Neuron (in vitro differentiated cells): ENCODE data around the gene MTCL3.
A peak's percentile ranks its signal among the peaks of the same experiment; 100 is the strongest.

Experiments
- H2AFZ ChIP-seq: one replicate; pipeline ENCODE4 v1.6.1; 2013; ENCODE audit warnings: low read depth, mild to moderate bottlenecking, inconsistent platforms, low read length, moderate library complexity
- H3K27me3 ChIP-seq: one replicate; pipeline ENCODE4 v1.6.1; 2013; ENCODE audit warnings: low read length; ENCODE audit not compliant: insufficient read depth
- H3K36me3 ChIP-seq: one replicate; pipeline ENCODE4 v1.6.1; 2013; ENCODE audit warnings: low read length; ENCODE audit not compliant: insufficient read depth
- H3K4me1 ChIP-seq: one replicate; pipeline ENCODE4 v1.6.1; 2013; ENCODE audit warnings: low read length; ENCODE audit not compliant: insufficient read depth
- H3K4me3 ChIP-seq: 2 replicates; pipeline ENCODE4 v1.5.1; 2013; ENCODE audit warnings: mild to moderate bottlenecking, low read length, moderate library complexity
- H3K9me3 ChIP-seq: one replicate; pipeline ENCODE4 v1.6.1; 2013; ENCODE audit warnings: low read length

Gene MTCL3

GRCh38 chr6:127533011-127533410 is 13.9 kb upstream of the MTCL3 start:
- Histone ChIP-seq H3K27me3 (no peaks in the 10 kb centered on the region), H3K36me3 (no peaks in the 10 kb centered on the region), H3K4me1 (no peaks in the 10 kb centered on the region), H3K9me3 (no peaks in the 10 kb centered on the region), H2AFZ (no peak overlapping the region), H3K4me3 (no peak overlapping the region)

- no peak overlapping the region for H3K4me3 ChIP-seq
- no peak overlapping the region for H2AFZ ChIP-seq
- peaks cover 6% of the 10 kb centered on the region for H3K4me1 ChIP-seq
- no peaks in the 10 kb centered on the region for H3K27me3 ChIP-seq
- no peaks in the 10 kb centered on the region for H3K36me3 ChIP-seq
- no peaks in the 10 kb centered on the region for H3K9me3 ChIP-seq
Measured at GRCh38 chr6:127522714-127523113, 3.6 kb upstream of the MTCL3 start.

- no peaks in the 10 kb centered on the region for H3K9me3 ChIP-seq
- H3K27me3 ChIP-seq = no peaks in the 10 kb centered on the region
- peak overlapping the region; percentile 88 for H3K4me3 ChIP-seq
Measured at GRCh38 chr6:127520066-127520465, 931 bp upstream of the MTCL3 start.

GRCh38 chr6:127519469-127519785 is 292 bp upstream of the MTCL3 start:
- Histone ChIP-seq H2AFZ (peak overlapping the region; percentile 27), H3K4me3 (peak overlapping the region; percentile 88), H3K27me3 (no peaks in the 10 kb centered on the region), H3K9me3 (peaks cover 2% of the 10 kb centered on the region), H3K36me3 (peaks cover 13% of the 10 kb centered on the region), H3K4me1 (peaks cover 19% of the 10 kb centered on the region)

More at GRCh38 chr6:127520066-127520465, 931 bp upstream of the MTCL3 start:
- Histone ChIP-seq H2AFZ (peak overlapping the region; percentile 27), H3K4me1 (peaks cover 13% of the 10 kb centered on the region), H3K36me3 (peaks cover 7% of the 10 kb centered on the region)

- Histone ChIP-seq H3K4me3 (peak overlapping the region; percentile 88), H3K27me3 (no peaks in the 10 kb centered on the region), H3K9me3 (peaks cover 2% of the 10 kb centered on the region)
Measured at GRCh38 chr6:127518191-127518709, 885 bp downstream of the MTCL3 start.

GRCh38 chr6:127517693-127518092 is 1.4 kb downstream of the MTCL3 start:
- Histone ChIP-seq H3K36me3 (peaks cover 30% of the 10 kb centered on the region), H3K4me1 (peaks cover 25% of the 10 kb centered on the region), H3K27me3 (no peaks in the 10 kb centered on the region), H3K4me3 (peak overlapping the region; percentile 88), H3K9me3 (peaks cover 2% of the 10 kb centered on the region), H2AFZ (no peak overlapping the region)

More at GRCh38 chr6:127518191-127518709, 885 bp downstream of the MTCL3 start:
- Histone ChIP-seq H2AFZ (peak overlapping the region; percentile 23), H3K4me1 (peaks cover 25% of the 10 kb centered on the region), H3K36me3 (peaks cover 25% of the 10 kb centered on the region)

- H3K4me1 ChIP-seq = peaks cover 25% of the 10 kb centered on the region
- H3K4me3 ChIP-seq = peak overlapping the region; percentile 88
- peaks cover 40% of the 10 kb centered on the region for H3K36me3 ChIP-seq
- no peaks in the 10 kb centered on the region for H3K27me3 ChIP-seq
- H3K9me3 ChIP-seq = peaks cover 2% of the 10 kb centered on the region
- no peak overlapping the region for H2AFZ ChIP-seq
Measured at GRCh38 chr6:127516662-127517273, 2.4 kb downstream of the MTCL3 start.

- Histone ChIP-seq H3K4me3 (peak overlapping the region; percentile 88), H3K27me3 (no peaks in the 10 kb centered on the region), H3K9me3 (peaks cover 2% of the 10 kb centered on the region), H3K4me1 (peaks cover 25% of the 10 kb centered on the region), H3K36me3 (peaks cover 47% of the 10 kb centered on the region), H2AFZ (no peak overlapping the region)
Measured at GRCh38 chr6:127515794-127516661, 3.1 kb downstream of the MTCL3 start.

- no peak overlapping the region for H2AFZ ChIP-seq
- peaks cover 22% of the 10 kb centered on the region for H3K4me1 ChIP-seq
- H3K36me3 ChIP-seq = peaks cover 54% of the 10 kb centered on the region
- H3K27me3 ChIP-seq = no peaks in the 10 kb centered on the region
- peak overlapping the region; percentile 88 for H3K4me3 ChIP-seq
- peaks cover 9% of the 10 kb centered on the region for H3K9me3 ChIP-seq
Measured at GRCh38 chr6:127515234-127515793, 3.8 kb downstream of the MTCL3 start.

GRCh38 chr6:127514773-127515227 is 4.3 kb downstream of the MTCL3 start:
- Histone ChIP-seq H3K27me3 (no peaks in the 10 kb centered on the region), H2AFZ (no peak overlapping the region), H3K4me1 (peaks cover 19% of the 10 kb centered on the region), H3K9me3 (peaks cover 12% of the 10 kb centered on the region), H3K36me3 (peaks cover 59% of the 10 kb centered on the region), H3K4me3 (peak overlapping the region; percentile 88)

- H3K4me1 ChIP-seq = peaks cover 19% of the 10 kb centered on the region
- peaks cover 12% of the 10 kb centered on the region for H3K9me3 ChIP-seq
- H2AFZ ChIP-seq = no peak overlapping the region
- no peak overlapping the region for H3K4me3 ChIP-seq
- H3K27me3 ChIP-seq = no peaks in the 10 kb centered on the region
- H3K36me3 ChIP-seq = peaks cover 65% of the 10 kb centered on the region
Measured at GRCh38 chr6:127514179-127514772, 4.9 kb downstream of the MTCL3 start.

- Histone ChIP-seq H3K4me1 (peaks cover 19% of the 10 kb centered on the region), H3K27me3 (no peaks in the 10 kb centered on the region), H2AFZ (no peak overlapping the region), H3K9me3 (peaks cover 17% of the 10 kb centered on the region), H3K36me3 (peaks cover 73% of the 10 kb centered on the region), H3K4me3 (no peak overlapping the region)
Measured at GRCh38 chr6:127513425-127513824, 5.7 kb downstream of the MTCL3 start.

- Histone ChIP-seq H3K9me3 (peaks cover 17% of the 10 kb centered on the region), H3K36me3 (peaks cover 90% of the 10 kb centered on the region), H2AFZ (no peak overlapping the region), H3K4me1 (peaks cover 16% of the 10 kb centered on the region), H3K27me3 (no peaks in the 10 kb centered on the region), H3K4me3 (no peak overlapping the region)
Measured at GRCh38 chr6:127510876-127511275, 8.3 kb downstream of the MTCL3 start.
